Activated CD8-positive, alpha-beta memory T cell treated with anti-CD3 and anti-CD28 coated beads, Interleukin-2, amount 50 U/mL, for 4 hours (primary cell): ENCODE results near the gene INMT.
"Not testable (repeated sequence)": the region's sequence is repeated elsewhere in the genome, so short reads cannot be mapped to it uniquely, and the experiment has no call there.

Experiments used
- DNase-seq: peaks from one replicate; pipeline ENCODE4 v3.0.0-alpha.2; 2020

The INMT gene

DNA sequence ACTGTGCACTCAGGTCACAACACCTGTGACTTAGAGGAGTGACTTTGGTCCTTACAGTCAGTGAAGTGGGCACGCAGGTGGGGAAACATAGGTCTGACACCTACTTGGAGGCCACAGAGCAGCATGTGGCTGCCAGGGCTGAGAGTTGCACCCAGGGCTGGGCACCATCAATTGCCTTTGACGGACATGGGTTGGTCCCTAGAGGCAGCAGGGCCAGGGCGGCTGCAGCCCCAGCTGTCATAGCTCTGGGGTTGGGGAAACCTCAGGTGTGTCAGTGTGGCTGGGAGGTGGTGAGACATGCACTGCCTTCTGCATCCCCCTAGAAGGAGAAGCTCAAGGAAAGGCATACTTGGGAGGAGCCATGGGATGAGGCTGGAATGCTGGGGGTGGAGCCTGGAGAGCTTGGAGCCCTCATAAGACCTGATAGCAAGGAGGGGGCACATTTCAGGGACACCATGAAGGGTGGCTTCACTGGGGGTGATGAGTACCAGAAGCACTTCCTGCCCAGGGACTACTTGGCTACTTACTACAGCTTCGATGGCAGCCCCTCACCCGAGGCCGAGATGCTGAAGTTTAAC is at the start of gene INMT:
INMT (plus strand) TSS at position 440 of the 578 bp plus-strand sequence; CDS start at position 456, 16 bp downstream.
- DNase-seq: no peak

GRCh38 chr7:30702200-30702599 is 49.7 kb upstream of the INMT start:
- no peak for DNase-seq

GRCh38 chr7:30703756-30704155 is 48.2 kb upstream of the INMT start:
- DNase-seq: no peak

DNA sequence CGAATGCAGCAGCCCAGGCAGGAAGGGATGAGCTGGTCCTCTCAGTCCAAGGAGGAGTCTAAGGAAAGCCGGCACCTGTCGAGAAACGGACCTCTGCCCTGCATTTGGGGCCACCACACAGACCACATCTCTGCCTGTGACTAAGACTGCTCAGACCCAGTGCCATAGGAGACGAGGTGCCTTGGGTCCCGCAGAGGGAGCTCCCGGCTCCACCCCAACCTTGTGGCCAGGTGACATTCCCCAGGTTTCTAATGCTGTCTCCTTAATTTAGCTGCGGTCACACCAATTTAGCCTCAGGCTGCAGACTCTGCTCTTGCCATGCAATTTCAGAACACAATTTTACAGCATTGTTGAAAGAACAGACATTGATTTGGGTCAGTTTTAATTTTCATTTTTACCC is 46.9 kb upstream of the INMT start:
- DNase-seq: no peak

DNA sequence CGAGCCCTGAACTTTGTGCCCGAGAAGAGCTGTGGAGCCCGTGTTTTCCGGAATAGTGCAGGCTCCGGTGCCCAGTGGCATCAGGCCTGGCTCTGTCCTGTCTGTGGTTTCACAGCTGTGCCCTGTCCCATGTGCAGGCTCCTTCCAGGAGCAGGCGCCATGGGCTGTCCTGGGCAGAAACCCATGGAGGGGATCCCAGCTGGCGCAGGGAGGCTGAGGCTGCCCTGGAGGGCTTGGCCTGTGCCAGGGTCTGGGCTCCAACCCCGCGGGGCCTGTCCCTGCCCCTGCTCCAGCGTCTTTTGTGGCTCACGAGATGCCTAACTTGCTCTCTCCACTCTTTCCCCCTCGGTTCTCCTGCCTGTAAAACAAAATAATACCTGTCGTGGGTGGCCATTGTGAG is 46.3 kb upstream of the INMT start:
- no peak for DNase-seq

DNA sequence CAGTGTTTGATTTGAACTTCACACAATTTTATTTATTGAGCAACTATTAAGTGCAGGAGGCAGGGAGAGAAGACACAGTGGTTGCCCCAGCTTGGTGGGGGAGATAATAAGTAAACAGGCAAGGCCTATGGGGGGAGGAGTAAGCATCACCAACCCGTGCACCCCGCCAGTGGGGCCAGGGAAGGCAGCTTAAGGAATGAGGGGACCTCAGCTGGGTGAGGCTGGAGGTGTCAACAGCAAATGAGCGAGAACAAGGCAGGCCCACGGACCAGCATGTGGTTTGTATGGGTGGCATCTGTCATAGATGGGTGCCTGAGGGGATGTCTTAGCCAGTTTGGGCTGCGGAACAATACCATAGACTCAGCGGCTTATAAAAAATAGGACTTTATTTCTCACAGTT is 45.6 kb upstream of the INMT start:
- no peak for DNase-seq

GRCh38 chr7:30706908-30707307 is 45.0 kb upstream of the INMT start:
- no peak for DNase-seq

- DNase-seq: no peak
These were observed 44.3 kb upstream of the INMT start for GRCh38 chr7:30707391-30708357.

DNA sequence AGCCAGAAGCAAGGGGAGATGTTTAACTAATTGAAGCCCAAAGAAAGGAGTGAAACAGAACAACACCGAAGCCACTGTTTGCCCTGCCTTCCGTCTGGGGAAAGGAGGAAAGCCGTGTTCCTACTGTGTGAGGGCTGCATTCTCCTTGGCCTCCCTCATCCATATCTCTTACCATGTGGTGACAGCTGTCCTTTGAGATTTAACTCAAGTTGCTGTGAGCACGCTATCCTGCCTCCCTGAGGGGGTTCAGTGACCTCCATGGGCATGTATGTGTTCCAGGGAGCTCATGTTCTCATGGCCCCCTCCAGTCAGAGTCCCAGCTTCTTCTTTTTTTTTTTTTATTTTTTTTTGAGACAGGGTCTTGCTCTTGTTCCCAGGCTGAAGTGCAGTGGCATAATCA is 43.5 kb upstream of the INMT start:
- no peak for DNase-seq

DNA sequence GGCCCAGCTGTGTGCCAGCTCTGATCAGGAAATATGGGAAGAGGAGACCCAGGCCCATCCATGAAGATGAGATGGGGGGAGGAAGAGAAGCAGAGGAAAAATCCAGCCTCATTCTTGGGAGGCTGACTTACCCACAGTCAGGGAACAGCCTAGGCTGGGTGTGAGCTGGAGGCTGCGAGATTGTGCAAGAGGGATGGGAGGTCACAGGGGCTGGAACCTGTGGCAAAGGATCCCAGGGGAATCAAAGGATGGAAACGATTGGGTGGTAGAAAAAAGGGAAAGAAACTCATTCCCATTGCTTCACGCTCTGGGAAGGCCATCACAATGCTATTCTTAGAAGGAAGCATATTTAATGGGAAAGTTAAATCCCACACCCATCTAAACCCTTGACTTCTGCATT is 43.0 kb upstream of the INMT start:
- DNase-seq: no peak

- no peak for DNase-seq
These were observed 42.4 kb upstream of the INMT start for GRCh38 chr7:30709549-30709948.

DNA sequence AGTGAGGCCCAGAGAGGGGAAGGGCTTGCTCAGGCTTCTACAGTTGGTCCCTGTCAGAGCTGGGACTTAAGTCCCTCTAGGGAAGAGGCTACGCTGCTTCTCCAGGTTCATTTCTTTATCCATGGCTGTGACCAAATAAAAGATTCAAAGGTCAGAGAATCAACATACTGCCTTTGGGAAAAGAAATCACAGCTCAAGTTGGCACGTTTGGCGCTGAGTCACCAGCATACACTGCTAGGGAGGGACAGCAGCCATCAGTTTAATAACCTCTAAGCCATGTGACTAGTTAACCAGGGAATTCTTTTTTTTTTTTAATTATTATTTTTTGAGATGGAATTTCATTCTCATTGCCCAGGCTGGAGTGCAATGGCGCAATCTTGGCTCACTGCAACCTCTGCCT is 41.3 kb upstream of the INMT start:
- no peak for DNase-seq

DNA sequence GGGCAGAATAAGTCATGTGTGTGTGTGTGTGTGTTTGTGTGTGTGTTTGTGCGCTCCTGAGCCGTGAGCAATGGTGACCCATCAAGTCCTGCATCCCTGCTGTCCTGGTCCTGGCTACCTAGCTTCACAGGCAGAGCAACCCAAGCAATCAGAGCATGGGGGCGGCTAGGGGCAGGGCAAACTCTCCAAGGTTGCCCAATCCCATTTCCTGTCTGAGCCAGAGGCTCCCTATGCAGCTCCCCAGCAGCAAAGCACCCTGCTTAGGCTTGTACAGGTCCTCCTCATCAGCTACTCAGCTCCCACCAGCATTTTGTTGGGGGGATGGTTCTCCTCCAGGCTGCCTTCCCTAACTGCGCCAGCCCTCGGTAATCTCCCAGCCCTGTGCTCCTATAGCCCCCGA is 38.5 kb upstream of the INMT start:
- no peak for DNase-seq

DNA sequence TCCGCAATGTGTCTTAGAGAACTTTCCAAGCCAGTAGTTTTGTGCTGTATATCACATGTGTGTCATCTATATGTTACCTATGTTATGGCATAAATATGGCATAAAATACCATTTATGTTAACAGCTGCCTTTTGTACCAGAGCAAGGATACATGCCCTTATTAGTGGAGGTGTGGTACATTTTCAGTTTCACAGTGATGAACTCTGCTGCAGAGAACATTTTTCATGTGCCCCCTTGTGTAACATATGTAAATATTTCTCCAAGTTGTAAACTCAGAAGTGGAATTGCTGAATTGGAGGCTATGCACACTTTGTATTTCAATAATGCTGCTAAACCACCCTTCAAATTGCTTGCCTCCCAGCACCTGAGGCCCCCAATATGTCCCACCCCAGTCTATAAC is 37.8 kb upstream of the INMT start:
- no peak for DNase-seq

- no peak for DNase-seq
These were observed 34.8 kb upstream of the INMT start for GRCh38 chr7:30717181-30717580.

GRCh38 chr7:30719434-30719833 is 32.5 kb upstream of the INMT start:
- DNase-seq: not testable (repeated sequence)

- DNase-seq: no peak
These were observed 30.7 kb upstream of the INMT start for GRCh38 chr7:30721211-30721610.

DNA sequence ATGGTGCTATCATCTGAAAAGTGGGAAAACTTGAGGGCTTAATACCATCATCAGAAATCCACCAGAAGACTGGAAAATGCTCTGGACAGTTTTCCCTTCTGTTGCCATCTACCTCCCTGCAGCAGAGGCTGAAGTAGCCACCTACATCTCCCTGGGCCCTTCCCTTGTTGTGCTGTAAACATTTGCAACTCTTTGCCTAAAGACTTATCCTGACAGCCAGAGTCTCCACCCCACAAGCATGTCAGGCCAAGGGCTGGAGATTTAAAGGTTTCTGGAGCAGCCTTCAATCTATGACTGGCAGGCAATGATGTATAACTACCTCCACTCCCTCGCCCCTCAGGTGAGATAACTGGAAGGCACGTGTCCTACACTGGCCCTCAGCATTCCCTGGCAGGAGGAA is 29.7 kb upstream of the INMT start:
- DNase-seq: no peak

DNA sequence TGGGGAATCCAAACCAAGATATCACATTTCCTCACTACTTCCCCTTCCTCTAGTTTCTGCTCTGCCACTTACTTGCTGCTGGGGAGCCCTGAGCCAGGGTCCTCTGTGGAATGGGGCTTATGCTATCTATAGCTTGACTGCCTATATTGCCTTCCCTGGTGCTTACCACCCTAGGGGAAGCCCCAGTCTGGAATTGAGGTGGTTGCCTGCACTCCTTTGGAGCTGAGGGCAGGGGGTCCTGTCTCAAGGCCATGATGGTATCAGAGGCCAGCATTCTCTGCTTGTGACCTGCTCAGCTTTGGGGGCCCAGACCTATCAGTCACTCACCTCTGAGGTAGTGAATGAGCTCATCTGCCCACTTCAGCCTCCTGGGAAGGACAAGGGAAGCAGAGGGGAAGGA is 29.3 kb upstream of the INMT start:
- no peak for DNase-seq

DNA sequence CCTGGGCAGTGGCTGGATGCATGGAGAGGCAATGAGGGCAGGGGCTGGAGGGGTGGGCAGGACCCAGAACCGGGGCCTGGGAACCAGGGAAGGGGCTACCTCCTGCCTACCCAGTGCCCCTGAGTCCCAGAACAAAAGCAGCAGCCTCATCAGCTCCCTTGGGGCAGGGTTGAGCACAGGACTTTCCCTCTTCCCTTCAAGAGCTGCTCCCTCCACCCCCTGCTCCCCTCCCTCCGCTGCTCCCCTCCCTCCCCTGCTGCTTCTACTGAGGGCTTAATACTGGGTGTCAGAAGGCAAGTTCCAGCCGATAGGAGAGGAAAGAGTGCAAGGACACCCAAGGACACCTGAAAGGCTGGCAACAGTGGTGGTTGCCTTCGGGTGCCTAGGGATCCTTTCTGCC is 28.2 kb upstream of the INMT start:
- no peak for DNase-seq

DNA sequence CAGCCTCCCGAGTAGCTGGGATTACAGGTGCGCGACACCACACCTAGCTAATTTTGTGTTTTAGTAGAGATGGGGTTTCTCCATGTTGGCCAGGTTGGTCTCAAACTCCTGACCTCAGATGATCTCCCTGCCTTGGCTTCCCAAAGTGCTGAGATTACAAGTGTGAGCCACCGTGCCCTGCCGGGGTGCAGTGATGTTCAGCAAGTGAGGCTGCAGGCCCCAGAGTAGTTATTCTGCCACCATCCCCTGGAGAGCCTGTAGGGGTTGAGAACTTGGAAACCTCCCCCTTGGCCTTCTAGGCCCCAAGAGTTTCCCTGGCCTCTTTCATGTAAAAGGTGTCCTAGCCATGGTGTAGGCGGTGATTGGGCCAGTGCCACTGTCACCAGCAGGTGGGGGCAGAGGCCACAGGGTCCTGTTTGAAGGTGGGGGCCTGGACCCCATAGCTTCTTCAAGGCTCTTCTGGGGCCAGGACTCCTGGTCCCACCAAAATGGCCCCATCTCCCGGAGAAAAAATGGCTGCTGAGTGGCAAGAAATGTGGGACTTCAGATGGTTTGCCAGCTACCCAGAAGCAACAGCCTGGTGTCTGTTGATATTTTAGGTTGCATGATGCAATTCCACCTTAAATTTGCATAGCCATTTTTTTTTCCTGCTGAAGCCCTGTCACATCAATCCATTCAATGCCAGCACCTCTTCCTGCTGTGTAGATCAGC is 25.5 kb upstream of the INMT start:
- DNase-seq: no peak

GRCh38 chr7:30727061-30727945 is 24.6 kb upstream of the INMT start:
- DNase-seq: no peak

- no peak for DNase-seq
These were observed 23.3 kb upstream of the INMT start for GRCh38 chr7:30728591-30729100.
